HG03520 (cell line): ENCODE measurements around the gene CHD3.

ENCODE experiments used
- ATAC-seq: cut with Tn5 transposase; IDR thresholded peaks from one replicate; pipeline ENCODE4 v1.9.1; 2021; ENCODE audit warnings: mild to moderate bottlenecking, moderate library complexity; ENCODE audit not compliant: unreplicated experiment

CHD3 gene

GRCh38 chr17:7893187-7893880, 4.7 kb downstream of the CHD3 start:
- ATAC-seq = no peak

GRCh38 chr17:7894226-7894625, 5.6 kb downstream of the CHD3 start:
- ATAC-seq = no peak

- no peak for ATAC-seq
Measured at GRCh38 chr17:7894866-7895265, 6.3 kb downstream of the CHD3 start.

- ATAC-seq = no peak
Measured at GRCh38 chr17:7897090-7897489, 8.5 kb downstream of the CHD3 start.

GRCh38 chr17:7897773-7898172, 9.2 kb downstream of the CHD3 start:
- no peak for ATAC-seq

- ATAC-seq = no peak
Measured at GRCh38 chr17:7903154-7904103, 14.8 kb downstream of the CHD3 start.

- no peak for ATAC-seq
Measured at GRCh38 chr17:7909089-7909488, 20.5 kb downstream of the CHD3 start.

GRCh38 chr17:7910281-7910680, 21.7 kb downstream of the CHD3 start:
- ATAC-seq = no peak

GRCh38 chr17:7910711-7911110, 22.1 kb downstream of the CHD3 start:
- no peak for ATAC-seq

- ATAC-seq = no peak
Measured at GRCh38 chr17:7911116-7911515, 22.5 kb downstream of the CHD3 start.

- no peak for ATAC-seq
Measured at GRCh38 chr17:7912927-7913524, 24.4 kb downstream of the CHD3 start.

GRCh38 chr17:7915179-7915610, 26.6 kb downstream of the CHD3 start:
- ATAC-seq = no peak

GRCh38 chr17:7915611-7916384, 27.2 kb downstream of the CHD3 start, which contains the start of gene RNF227:
Gene RNF227 (minus strand): TSS chr17:7916289. CDS start chr17:7916195, 94 bp downstream.
- peak; percentile 64 for ATAC-seq

GRCh38 chr17:7916385-7916682, 27.7 kb downstream of the CHD3 start:
- no peak for ATAC-seq

GRCh38 chr17:7916808-7917207, 28.2 kb downstream of the CHD3 start:
- no peak for ATAC-seq

- ATAC-seq = no peak
Measured at GRCh38 chr17:7922269-7922844, 33.8 kb downstream of the CHD3 start.

GRCh38 chr17:7922845-7923628, 34.4 kb downstream of the CHD3 start:
- ATAC-seq = no peak

GRCh38 chr17:7927596-7927995, 39.0 kb downstream of the CHD3 start:
- no peak for ATAC-seq

- ATAC-seq = no peak
Measured at GRCh38 chr17:7929158-7930023, 40.8 kb downstream of the CHD3 start, which contains the start of gene KCNAB3. Gene KCNAB3 (minus strand): TSS chr17:7929856. CDS start chr17:7929435, 421 bp downstream.
